HG02981 (cell line): ENCODE results near the gene SELENON.

Experiments
- ATAC-seq: cut with Tn5 transposase; IDR thresholded peaks from one replicate; pipeline ENCODE4 v1.9.1; 2021; ENCODE audit warnings: mild to moderate bottlenecking, moderate library complexity; ENCODE audit not compliant: unreplicated experiment

SELENON gene

GRCh38 chr1:25770541-25771220 lies 29.3 kb upstream of the SELENON start:
- no peak for ATAC-seq

- no peak for ATAC-seq
Measured at GRCh38 chr1:25771221-25772114, 28.5 kb upstream of the SELENON start.

GRCh38 chr1:25772164-25772563 lies 27.8 kb upstream of the SELENON start:
- ATAC-seq = no peak

DNA sequence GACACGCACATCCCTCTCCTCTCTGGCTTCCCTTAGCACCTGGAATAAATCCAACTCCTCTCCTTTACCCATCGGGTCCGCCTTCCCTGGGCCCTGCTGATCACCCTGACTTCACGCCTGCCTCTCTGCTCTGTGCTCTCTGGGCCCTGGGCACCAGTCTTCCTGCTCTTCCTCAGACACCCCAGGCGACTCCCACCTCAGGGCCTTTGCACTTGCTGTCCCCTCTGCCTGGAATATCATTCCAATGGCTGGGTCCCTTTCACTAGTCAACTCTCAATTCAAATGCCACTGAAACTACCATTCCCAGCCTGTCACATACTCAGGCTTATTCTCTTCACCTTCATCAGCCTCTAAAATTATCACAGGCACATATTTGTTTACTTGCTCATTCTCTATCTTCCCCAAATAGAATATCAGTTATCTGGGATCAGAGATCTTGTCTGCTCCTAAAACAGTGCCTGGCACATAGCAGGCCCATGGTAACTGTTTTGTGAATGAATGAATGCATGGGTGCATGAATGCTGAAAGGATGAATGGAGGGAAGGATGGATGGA lies 27.2 kb upstream of the SELENON start:
- ATAC-seq = no peak

DNA sequence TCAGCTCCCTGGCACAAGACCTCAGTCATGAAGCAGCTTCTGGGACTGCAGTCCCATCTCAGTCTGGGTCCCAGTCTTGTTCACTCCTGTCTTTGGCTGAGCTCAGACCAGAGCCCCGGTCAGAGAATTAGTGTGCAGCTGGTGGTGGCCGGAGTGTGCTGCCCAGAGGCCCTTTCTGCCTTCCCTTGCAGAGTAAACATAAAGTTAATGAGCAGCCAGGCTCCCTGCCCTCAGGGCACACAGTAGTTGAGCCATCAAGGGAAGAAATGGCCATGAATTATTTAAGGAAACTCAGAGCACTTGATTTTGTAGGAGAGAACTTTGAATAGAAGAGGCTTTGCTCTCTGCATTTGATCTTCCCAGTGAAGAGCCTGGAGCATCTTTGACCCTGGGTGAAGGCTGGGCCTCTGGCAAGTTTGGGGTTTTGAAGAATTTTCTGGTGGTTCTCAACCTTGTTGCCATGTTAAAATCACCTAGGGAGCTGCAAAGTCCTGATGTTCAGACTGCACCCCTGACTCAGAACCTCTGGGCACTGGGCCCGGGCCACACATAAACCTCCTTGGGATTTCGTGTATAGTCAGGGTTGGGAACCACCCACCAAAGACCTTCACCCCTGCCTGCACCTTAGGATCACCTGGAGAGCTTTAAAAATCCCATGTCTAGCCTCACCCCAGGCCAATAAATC lies 26.4 kb upstream of the SELENON start:
- ATAC-seq = no peak

GRCh38 chr1:25774206-25774803 lies 25.7 kb upstream of the SELENON start:
- no peak for ATAC-seq

- ATAC-seq = no peak
Measured at GRCh38 chr1:25774921-25775771, 24.8 kb upstream of the SELENON start.

- ATAC-seq = no peak
Measured at GRCh38 chr1:25779388-25779787, 20.6 kb upstream of the SELENON start.

DNA sequence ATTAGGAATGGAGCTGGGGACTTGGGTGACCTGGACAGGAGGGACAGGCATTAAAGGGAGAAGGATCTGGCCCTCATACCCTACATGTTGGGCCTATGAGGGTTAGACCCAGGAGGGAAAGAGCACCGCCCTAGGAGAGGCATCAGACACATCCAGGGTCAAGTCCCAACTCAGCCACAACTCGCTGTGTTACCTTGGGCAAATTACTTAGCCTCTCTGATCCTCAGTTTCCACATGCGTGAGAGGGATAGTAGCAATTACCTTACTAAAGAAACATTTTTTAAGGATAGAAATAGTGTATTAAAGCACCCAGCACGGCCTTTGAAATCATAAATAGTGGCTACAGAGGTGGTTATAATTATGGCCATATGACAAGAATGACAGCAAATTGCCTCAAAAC lies 20.1 kb upstream of the SELENON start:
- ATAC-seq = no peak

- ATAC-seq = no peak
Measured at GRCh38 chr1:25780318-25781129, 19.5 kb upstream of the SELENON start.

DNA sequence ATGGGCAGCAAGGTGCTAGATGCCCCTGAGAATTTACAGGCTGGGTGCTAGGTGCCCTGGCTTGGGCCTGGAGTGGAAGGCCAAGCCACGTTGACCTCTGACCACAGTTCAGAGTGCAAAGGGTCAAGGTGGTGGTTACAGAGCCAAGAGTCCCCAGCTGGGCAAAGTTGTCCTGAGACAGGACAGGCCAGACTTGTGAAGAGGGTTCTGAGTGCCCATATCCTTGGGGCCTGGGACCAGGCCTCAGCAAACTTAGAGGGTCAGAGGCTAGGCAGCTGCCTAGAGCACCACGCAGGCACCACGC lies 18.9 kb upstream of the SELENON start:
- ATAC-seq = no peak

GRCh38 chr1:25782608-25783201 lies 17.3 kb upstream of the SELENON start:
- no peak for ATAC-seq

- no peak for ATAC-seq
Measured at GRCh38 chr1:25784575-25785051, 15.4 kb upstream of the SELENON start.

- no peak for ATAC-seq
Measured at GRCh38 chr1:25785333-25786067, 14.5 kb upstream of the SELENON start.

DNA sequence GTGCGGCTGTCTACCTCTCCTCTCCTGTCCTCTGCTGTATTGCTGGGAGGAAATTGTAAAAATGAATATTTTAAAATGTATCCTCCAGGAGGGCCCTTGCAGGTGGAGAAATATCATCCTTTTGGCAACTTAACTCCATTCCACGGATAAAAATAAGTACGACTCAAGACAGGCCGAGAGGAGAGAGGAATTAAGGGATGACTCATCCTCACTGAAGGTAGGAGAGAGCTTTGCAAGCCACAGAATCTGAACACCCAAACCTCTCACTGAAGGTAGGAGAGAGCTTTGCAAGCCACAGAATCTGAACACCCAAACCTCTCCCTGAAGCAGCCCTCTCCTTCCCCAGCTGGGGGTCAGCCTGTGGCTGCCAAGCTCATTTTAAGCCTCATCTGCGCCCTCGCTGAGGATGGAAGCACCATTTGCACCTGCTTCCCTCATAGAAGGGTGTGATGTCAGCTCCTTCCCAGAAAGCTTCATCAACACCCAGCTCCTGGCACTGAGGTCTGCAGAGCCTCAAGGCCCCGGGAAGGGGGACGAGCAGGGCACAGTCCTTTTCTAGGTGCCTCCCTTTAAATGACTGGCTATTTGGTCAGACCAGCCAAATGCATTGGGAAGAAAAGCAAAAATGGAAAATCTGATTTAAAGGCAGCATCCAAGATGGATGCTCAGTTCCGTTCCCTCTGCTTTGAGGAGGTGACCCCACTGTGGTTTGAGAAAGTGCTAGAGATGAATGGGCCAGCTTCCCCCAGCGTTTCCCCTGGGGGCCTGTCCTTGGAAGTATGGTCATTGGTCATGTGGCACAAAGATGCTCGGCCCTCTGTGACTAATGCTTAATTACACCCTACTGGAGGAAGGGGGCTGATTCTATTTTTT lies 12.9 kb upstream of the SELENON start:
- no peak for ATAC-seq

GRCh38 chr1:25787760-25788166 lies 12.2 kb upstream of the SELENON start:
- ATAC-seq = no peak

DNA sequence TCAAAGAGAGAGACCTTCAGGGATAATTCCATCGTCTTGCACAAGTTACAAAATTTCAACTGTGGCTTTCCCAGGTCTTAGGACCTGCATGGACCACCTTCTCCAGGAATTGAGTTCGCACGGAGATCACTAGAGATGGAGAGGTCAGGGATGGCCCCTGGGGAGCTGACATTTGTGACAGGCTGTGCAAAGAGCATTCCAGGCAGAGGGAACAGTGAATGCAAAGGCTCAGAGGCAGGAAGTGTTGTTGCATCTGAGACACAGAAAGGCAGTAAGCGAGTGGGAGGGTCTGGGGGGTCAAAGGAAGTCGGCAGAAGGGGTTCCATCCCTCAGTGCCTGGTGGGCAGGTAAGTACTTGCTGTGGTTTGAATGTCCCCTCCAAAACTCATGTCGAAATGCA lies 9.5 kb upstream of the SELENON start:
- ATAC-seq = no peak
